VCaP (cell line): ENCODE measurements around the gene SFSWAP.

Experiments used
- H3K27ac ChIP-seq: fragments of 450-650 bp; 2 replicates; pipeline ENCODE4 v1.5.1; 2017
- TF ChIP-seq, protein P1 (sequence below): fragments of 450-650 bp; conservative IDR thresholded peaks from 2 replicates; pipeline ENCODE4 v1.5.1; 2017; ENCODE audit warnings: mild to moderate bottlenecking, moderate library complexity

Gene SFSWAP

DNA sequence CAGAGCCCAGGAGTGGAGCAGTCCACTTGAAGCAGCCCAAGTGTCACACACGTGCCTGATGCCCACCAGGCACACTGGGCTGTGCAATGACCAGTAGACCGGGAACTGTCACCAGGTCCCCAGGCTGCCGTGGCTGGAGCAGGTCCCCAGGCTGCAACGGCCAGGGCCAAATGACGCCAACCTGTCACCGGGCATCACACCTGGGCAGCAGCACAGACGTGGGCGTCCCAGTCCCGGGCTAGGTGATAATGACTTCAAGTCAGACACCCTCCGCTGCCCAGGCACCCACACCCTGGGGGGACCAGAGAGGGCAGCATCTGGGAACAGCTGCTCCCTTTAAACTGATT is 86.7 kb downstream of the SFSWAP start:
- no peak overlapping the region for H3K27ac ChIP-seq
- TF ChIP-seq, protein P1, sequence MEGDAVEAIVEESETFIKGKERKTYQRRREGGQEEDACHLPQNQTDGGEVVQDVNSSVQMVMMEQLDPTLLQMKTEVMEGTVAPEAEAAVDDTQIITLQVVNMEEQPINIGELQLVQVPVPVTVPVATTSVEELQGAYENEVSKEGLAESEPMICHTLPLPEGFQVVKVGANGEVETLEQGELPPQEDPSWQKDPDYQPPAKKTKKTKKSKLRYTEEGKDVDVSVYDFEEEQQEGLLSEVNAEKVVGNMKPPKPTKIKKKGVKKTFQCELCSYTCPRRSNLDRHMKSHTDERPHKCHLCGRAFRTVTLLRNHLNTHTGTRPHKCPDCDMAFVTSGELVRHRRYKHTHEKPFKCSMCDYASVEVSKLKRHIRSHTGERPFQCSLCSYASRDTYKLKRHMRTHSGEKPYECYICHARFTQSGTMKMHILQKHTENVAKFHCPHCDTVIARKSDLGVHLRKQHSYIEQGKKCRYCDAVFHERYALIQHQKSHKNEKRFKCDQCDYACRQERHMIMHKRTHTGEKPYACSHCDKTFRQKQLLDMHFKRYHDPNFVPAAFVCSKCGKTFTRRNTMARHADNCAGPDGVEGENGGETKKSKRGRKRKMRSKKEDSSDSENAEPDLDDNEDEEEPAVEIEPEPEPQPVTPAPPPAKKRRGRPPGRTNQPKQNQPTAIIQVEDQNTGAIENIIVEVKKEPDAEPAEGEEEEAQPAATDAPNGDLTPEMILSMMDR: no peak

DNA sequence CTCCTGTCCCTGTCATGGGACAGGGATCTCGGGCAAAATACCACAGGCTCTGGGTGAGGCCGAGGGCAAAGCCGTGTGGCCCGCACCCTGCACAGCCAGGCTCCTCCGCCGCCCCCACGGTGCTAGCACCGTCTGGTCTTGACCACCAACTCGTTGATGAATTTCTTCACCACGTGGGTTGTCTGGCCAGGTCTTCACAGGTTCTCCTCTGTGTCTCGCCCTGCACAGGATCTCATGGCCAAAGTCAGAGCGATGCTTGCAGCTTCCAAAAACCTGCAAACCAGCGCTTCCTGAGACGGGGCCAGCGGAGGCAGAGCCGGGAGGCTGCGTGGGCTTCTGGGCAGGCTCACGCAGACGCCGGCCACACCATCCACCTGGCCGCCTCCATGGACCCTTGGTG is 88.3 kb downstream of the SFSWAP start:
- TF ChIP-seq, protein P1: no peak
- H3K27ac ChIP-seq: no peak overlapping the region

DNA sequence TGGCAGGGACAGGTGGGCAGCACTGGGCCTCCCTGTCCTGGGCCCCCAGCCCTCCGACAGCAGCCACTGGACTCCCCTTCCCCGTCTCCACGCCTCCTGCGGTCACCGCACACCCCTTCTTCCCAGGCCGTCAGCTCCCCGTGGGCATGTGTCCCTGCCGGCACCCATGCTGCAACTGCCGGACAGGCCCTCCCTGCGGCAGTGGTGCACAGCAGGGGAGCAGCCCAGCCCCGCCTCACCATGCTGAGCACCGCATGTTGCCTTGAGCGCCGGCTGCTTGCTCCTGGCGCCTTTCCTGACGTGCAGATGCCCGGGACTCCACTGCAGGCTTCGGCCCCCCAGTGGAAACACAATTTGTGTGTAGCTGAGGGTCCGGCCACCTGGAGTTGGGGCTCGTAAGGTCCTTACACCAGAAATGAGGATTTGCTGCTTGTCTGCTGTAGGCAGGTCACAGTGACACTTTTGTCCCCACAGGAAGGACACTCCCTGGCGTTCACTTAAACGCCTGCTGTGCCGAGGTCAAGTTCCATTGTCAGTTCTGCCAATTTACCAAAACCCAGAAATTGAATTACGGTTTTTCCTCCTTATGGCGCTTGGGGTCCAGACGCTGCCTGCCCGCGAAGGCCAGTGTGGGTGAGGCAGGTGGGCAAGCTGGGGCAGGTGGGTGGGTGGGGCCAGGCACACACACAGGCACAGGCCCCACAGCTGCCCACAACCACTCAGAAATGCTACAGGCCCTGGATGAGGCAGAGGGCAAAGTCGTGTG is 89.1 kb downstream of the SFSWAP start:
- TF ChIP-seq, protein P1: no peak
- H3K27ac ChIP-seq: no peak overlapping the region

DNA sequence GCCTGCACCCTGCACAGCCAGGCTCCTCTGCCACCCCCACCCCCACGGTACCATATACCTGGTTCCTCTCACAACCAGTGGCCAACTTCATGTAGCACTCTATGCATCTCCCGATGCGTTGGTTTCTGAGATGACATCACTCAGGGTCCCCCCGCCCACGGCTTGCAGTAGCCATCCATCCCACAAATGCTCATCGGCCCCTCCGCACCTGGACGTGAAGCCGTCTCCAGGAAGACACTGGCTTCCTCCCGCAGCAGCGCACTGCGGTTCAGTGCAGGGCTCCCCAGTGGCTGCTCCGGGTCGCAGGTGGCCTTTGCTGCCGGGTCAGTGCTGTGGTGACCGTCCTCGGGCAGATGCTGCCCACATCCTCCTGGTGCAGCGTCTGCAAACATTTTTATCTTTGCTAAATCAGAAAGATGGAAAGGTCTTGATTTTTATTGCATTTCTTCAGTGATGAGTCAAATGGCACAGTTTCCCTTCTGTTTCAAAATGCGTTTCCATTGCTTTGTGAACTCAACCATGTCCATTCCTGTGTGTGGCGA is 89.8 kb downstream of the SFSWAP start:
- TF ChIP-seq, protein P1: no peak
- H3K27ac ChIP-seq: no peak overlapping the region

DNA sequence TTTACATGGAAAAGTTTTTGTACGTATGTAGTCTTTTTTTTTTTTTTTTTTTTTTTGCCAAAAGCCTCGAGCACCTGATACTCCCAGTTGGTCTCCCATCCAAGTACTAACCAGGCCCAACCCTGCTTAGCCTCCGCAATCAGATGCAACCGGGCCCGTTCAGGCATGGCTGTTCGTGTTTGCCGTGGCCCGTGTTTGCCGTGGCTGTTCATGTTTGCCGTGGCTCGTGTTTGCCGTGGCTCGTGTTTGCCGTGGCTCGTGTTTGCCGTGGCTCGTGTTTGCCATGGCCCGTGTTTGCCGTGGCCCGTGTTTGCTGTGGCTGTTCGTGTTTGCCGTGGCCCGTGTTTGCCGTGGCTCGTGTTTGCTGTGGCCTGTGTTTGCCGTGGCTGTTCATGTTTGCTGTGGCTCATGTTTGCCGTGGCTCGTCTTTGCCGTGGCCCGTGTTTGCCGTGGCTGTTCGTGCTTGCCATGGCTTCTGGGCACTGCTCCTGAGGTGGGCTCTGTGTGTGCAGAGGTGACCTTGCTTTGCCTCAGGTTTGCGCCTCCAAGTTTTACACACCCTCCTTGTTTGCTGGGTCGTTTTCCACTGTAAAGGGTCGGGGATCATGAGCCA is 90.5 kb downstream of the SFSWAP start:
- H3K27ac ChIP-seq: no peak overlapping the region
- TF ChIP-seq, protein P1: no peak

DNA sequence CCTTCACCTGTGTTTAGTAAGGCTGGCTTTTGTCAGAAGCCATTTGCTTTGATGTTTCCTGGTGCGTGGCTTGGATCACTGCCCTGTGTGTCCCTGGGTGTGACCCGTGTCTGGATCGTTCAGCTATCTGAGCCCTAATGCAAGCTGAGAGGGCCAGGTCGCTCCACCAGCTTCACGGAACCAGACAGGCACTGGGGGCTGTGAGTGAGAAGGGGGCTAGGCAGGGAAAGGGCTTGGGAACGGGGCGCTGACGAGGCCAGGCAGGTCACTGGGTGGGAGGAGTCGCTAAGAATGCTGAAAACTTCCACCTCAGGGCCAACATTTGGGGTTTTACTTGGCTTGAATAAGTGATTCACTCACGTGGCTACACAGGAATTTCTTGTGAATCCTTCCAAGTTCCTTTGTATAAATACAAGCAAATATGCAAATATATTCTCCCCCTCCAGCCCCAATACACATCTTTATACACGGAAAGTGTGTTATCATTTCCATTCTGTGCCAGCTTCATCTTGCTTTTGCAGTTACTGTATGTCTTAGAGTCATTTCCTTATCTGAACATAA is 93.2 kb downstream of the SFSWAP start:
- TF ChIP-seq, protein P1: no peak
- peak overlapping the region; percentile 74 for H3K27ac ChIP-seq

DNA sequence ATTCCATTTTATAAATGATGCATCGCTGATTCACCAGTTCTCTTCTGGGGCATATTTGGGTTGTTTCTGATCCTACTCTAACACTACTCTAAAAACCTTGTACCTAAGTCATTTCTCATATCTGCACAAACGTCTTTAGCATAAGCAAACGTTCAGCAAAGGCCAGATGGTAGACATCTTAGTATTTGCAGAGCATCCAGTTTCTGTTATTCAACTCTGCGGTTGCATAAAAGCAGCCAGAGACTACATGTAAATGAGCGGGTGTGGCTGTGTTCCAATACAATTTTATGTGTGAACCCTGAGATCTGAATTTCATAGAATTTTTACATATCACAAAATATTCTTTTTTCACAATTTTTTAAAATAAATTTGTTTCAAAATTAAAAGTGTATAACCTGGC is 94.5 kb downstream of the SFSWAP start:
- no peak overlapping the region for H3K27ac ChIP-seq
- TF ChIP-seq, protein P1: no peak
